HG03378 (cell line): ENCODE data around the gene SARDH.

Experiments used
- ATAC-seq: cut with Tn5 transposase; IDR thresholded peaks from one replicate; pipeline ENCODE4 v1.9.1; 2021; ENCODE audit warnings: mild to moderate bottlenecking, moderate library complexity; ENCODE audit not compliant: unreplicated experiment

Gene SARDH

DNA sequence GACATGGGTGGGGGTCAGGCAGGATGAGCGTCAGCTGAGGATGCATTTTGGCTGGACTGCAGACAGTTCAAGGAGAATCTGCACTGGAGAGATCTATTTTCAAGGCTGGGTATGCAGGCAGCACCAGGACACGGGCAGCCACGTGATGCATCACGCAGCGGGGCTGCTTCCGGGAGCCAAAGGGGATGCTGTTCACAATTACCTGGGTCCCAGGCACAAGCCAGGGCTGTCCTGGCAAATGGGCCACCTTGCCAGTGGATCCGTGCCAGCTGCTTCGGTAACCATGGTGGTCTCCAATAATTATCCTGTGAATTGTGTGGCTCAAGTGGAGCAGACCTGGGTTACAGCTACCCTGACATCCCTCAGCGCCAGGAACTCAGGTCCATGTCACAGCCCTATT, 84.5 kb downstream of the SARDH start:
- ATAC-seq = no peak

DNA sequence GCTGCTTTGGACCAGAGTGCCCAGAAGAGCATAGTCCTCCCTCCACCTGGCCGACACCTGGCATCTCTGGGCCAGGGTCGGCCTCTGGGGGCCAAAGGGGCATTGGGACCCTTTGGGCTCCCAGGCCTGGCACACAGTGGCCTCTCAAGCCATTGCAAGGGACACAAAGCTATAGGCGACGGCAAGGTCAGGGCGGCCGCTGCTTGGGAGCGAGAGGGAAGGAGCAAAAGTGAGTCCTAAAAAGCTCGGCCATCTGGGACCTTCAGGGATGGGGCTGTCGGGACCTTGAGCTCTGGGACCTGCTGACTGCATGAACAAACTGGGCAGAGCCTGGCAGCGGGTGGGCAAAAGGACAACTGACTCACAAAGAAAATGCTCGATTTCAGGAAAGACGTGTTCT, 88.1 kb downstream of the SARDH start:
- no peak for ATAC-seq

DNA sequence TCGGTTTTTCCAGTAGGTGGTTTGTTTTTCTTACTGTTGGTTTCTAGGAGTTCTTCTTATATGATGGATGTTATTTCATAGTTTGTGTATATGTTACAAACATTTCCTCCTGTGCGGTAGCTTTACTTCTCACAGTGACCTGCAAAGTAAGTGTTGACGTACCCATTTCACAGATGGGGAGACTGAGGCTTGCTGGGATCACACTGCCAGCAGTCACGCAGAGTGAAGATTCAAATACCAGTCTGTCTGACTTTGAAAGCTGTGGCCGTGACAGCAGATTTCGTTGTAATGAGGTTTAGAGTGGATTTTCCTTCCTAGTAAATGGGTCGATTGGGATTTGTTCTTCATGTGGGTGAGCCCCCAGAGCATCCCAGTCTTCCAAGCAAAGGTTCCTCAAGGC, 89.0 kb downstream of the SARDH start:
- ATAC-seq = no peak

DNA sequence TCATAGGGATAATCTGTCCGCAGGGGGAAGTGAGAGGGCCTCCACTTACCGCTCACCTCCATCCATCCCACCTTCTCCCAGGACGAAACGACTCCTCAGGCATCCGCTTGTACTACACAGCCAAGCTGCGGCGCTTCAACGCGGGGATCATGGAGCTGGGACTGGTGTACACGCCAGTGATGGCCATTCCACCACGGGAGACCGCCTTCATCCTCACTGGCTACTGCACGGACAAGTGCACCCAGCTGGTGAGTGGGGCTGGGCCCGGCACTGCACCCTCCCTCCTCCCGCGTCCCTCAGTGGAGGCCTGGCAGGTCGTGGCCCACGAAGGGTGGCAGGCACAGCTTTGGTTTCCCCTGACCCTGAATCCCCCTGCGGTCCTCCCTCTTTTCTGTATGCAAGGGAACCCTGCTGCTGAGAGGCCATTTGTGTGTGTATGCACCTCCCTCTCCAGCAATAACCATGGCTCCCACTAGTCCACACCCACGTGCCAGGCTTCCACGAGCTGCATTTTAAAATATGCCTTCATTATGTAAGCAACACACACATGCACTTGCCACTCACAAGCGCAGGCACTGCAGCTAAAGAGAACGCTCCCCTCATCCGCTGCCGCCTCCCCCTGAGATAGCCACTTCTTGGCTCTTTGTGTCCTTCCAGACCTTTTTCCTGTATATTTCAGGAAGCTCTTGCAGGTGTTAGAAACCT, 90.2 kb downstream of the SARDH start:
- ATAC-seq = no peak

DNA sequence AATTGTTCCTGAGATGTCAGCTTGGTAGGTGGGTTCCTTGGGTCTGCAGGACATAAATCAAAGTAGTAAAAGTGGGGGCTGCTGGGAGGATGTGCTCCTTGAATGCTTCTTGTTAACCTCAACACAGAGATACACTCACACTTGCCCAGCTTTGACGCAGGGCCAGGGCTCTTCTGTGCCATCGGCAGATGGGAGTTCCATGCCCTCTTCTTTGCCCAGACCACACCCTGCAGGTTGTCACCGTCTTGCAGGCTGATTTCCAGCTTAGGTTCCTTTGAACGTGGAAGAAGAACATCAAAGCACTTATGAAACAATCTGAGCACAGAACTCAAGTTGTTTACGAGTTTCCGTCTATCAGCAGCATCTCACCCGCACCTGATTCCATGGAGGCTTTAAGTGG, 91.0 kb downstream of the SARDH start:
- no peak for ATAC-seq

GRCh38 chr9:133645021-133645765, 93.0 kb downstream of the SARDH start:
- ATAC-seq = no peak

DNA sequence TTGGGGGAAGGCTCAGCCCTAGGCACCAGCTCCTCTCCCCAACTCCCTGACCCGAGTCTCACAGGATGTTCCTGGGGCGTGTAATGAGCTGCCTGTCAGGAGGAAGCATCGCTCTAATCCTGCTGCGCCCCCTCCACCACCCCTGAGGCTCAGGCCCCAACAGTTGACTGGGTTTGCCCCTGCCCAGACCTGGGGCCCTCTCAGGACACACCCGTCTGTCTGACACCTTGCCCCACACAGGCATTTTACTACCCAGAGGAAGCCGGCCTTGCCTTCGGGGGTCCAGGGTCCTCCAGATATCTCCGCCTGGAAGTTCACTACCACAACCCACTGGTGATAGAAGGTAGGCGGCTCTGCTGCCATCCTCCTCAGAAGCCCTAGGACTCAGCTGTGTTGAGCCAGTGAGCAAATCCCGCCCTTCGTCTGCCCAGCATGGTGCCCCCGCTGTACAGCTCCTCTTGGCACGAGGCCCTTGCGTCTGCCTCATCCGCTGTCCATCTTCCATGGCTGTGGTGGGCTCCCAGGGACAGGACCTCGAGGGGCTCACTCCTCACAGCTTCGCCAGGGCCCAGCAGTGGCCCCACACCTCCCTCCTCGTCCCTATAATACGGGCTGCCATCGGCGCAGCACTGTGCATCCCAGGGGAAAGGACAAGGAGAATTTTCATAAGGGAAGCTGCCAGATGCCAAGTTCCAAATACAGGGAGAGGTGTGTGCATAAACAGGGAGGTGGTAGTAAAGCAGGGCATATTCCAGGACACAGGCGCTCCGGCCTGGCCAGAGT, 94.0 kb downstream of the SARDH start:
- no peak for ATAC-seq

- no peak for ATAC-seq
Measured at GRCh38 chr9:133643362-133643755, 94.8 kb downstream of the SARDH start.

DNA sequence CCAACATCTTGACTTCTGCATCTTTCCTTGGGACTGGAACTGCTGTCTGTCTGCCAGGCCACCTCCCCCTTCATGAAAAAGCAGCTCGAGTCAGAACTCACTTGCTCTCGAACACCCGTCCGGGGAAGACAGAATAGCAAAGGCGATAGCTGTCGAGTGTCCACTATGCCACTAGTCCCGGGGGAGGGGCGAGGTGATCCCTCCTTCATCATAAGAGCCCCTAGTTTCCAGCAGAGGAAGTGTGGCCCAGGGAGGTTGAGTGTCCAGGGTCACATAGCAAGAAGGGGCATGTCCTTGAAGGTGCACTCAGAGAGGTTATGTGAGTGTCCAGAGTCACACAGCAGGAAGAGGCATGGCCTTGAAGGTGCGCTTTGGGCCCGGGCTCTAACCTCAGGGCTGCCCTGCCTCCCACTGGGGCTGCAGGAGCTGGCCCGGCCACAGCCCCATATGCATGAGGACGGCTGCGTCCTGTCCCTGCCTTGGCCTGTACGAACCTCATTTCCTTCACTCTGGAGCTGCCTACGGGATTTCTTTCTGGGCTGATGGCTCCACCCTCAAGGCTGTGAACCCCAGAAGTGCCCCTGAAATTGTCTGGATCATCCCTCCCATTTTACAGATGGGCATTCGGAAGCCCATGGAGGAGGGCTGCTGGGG, 95.3 kb downstream of the SARDH start:
- ATAC-seq = no peak

DNA sequence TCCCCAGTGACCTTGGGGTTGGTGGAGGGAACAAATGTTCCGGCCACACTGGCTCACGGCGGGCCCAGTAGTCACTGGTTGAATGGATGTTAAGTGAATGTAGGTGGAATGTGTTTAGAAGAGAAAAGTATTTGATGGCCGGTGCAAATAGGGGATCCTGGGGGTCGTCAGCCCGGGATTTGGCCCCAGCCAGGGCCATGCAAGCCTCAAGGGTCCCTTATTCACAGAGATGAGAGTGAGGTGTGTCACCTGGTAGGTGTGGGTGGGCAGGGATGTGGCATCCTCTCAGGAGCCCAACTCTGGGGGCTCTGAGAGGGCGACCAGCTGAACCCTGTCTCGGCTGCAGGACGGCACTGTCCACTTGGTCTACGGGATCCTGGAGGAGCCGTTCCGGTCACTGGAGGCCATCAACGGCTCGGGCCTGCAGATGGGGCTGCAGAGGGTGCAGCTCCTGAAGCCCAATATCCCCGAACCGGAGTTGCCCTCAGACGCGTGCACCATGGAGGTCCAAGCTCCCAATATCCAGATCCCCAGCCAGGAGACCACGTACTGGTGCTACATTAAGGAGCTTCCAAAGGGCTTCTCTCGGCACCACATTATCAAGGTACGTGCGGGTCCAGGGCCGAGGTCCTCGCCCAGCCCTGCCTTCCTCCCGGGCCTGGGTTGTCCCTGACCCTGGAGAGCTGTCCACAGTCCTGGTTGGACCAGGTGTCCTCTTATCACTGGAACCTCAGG, 96.1 kb downstream of the SARDH start:
- ATAC-seq = no peak

GRCh38 chr9:133641396-133641655, 96.8 kb downstream of the SARDH start:
- no peak for ATAC-seq

DNA sequence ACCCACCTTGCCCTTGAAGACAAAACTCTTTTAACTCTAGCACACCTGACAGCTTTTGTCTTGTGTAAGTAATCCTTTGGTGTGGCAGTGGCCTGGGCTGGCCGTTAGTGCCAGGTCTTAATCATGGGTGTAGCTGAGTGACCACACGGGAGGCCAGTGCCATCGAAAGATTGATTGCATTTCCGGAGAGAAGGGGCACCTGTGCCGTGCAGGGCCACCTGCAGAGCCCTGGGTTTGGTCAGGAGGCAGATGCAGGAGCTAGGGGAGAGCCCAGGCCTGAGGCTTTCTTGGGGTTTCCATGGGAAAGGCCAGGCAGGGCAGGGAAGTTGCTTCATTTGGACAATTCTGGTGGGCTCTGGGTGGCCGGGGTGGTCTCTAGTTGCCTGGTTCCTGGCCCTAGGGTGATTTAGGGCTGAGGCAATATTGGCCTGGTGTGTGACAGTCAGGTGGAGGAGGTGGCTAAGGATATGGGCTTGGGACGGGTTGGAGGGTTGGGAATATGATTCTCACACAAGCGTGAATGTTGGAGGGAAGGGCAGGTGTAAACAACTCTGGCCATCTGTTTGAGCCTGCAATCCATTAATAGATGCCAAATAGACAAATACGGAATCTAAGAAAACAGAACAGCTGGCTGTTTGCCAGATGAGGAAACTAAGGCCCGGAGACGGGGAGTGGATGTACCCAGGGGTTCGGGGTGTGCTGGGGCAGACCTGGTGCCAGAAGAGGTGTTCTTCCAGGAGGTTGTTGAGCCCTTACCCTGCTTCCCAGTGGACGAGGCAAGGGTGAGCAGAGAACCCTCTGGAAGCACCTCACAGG, 97.4 kb downstream of the SARDH start:
- ATAC-seq = no peak

DNA sequence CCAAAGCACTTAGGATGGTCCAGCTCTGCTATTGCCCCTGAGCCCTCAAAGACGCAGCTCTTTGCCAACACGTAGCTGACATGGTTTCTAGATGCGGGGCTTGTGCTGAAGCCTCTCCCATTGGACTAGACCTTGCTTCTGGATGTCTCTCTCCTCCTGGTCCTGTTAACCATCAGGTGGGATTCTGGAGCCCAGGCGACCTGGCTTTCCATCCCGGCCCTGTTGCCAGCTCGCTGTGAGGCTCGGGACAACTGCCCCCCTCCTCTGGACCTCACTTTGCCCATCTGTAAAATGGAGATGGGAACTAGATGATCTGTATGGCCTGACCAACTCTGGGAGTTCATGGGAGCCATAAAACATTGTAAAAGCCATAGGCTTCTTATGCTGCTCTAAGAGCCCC, 98.0 kb downstream of the SARDH start:
- no peak for ATAC-seq

- ATAC-seq = no peak
Measured at GRCh38 chr9:133639613-133640012, 98.5 kb downstream of the SARDH start.

GRCh38 chr9:133638711-133639110, 99.4 kb downstream of the SARDH start:
- ATAC-seq = no peak

DNA sequence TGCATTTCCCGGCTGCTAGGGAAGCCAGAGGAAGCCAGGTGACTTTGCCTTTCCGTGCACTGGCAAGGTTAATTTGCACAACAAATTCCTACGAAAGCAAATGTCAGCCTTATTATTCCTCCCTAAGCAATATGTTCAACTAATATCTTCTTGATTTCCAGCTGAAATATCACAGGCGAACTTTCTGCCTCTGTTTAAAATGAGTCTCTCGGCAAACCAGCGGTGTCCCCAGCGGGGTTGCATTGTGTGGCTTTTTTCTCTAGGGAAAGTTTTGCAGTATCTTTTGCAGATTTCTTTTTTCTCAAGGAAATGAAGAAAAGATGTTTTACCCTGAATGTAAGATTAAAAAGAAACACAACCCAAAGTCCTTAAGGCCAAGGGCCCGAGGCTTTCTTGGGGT, 100.1 kb downstream of the SARDH start:
- ATAC-seq = no peak

DNA sequence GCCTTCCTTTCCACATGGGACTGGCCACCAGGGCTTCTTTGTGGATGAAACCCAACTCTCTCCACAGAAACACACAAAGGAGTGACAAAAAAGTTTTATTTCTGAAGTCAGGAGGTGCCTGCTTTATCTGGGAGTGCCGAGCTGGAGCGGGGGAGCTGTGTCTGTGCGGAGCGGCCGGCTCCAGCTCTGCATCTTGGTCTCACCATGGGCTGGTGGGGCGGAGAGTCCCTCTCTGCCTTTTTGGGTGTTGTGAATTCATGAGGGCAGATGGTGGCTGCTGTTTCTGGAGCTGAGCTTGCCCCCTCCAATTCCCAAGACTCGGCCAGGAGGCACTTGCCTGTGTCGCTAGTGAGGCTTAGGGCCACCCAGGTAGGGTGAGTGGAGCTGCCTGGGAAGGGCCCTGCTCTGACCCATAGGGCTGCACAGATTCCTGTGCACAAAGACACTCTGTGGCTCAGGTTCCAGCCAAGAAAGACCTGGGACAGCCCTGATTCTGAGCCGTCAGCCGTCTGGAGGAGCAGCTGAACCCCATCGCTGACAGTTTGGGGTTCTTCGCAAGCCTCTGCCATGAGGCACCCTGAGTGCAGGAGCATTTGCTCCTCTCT, 100.6 kb downstream of the SARDH start:
- no peak for ATAC-seq

GRCh38 chr9:133636902-133637301, 101.2 kb downstream of the SARDH start:
- no peak for ATAC-seq
